ENCODE measurements around the gene CPSF6.

Gene CPSF6

GRCh38 chr12:69238589-69239351, 599 bp upstream of the CPSF6 start:
- peaks cover 23 to 24% of the 10 kb centered on the region in 2 donors for H3K4me1 ChIP-seq (ENCODE audit: control insufficient read depth in 2 of 2, insufficient read depth in 2 of 2, low read length in 2 of 2)
- no peaks in the 10 kb centered on the region for H3K9me3 ChIP-seq (ENCODE audit: control insufficient read depth in 2 of 2, low read length in 2 of 2)
- H3K36me3 ChIP-seq (ENCODE audit: control insufficient read depth in 2 of 2, insufficient read depth in 2 of 2, low read length in 2 of 2), result no peaks in the 10 kb centered on the region
- H3K27me3 ChIP-seq (ENCODE audit: control insufficient read depth in 2 of 2, insufficient read depth in 2 of 2, low read length in 2 of 2), result no peaks in the 10 kb centered on the region
- peak overlapping the region; percentile 67 to 85 for H3K9ac ChIP-seq (ENCODE audit: low read depth in 1 of 2, low read length in 2 of 2)
- peak overlapping the region; percentile 83 to 87 for H3K4me3 ChIP-seq (ENCODE audit: low read length in 2 of 2)
- H3K27ac ChIP-seq (ENCODE audit: low read depth in 2 of 2, low read length in 2 of 2), result peak overlapping the region; percentile 66 to 94

- peak overlapping the region; percentile 92 to 94 for H3K27ac ChIP-seq (ENCODE audit: low read depth in 2 of 2, low read length in 2 of 2)
- H3K36me3 ChIP-seq (ENCODE audit: control insufficient read depth in 2 of 2, insufficient read depth in 2 of 2, low read length in 2 of 2), result peaks cover 0 to 3% of the 10 kb centered on the region in 2 donors
- H3K27me3 ChIP-seq (ENCODE audit: control insufficient read depth in 2 of 2, insufficient read depth in 2 of 2, low read length in 2 of 2), result no peaks in the 10 kb centered on the region
- no peaks in the 10 kb centered on the region for H3K9me3 ChIP-seq (ENCODE audit: control insufficient read depth in 2 of 2, low read length in 2 of 2)
- H3K4me3 ChIP-seq (ENCODE audit: low read length in 2 of 2), result peak overlapping the region; percentile 83 to 87
- peaks cover 23 to 25% of the 10 kb centered on the region in 2 donors for H3K4me1 ChIP-seq (ENCODE audit: control insufficient read depth in 2 of 2, insufficient read depth in 2 of 2, low read length in 2 of 2)
- peak overlapping the region; percentile 92 to 94 for H3K9ac ChIP-seq (ENCODE audit: low read depth in 1 of 2, low read length in 2 of 2)
Observed at GRCh38 chr12:69239922-69240630, 707 bp downstream of the CPSF6 start.

GRCh38 chr12:69240631-69240995, 1.2 kb downstream of the CPSF6 start:
- Histone ChIP-seq H3K9me3 (ENCODE audit: control insufficient read depth in 2 of 2, low read length in 2 of 2) (no peaks in the 10 kb centered on the region), H3K9ac (ENCODE audit: low read depth in 1 of 2, low read length in 2 of 2) (peak overlapping the region; percentile 92 to 94), H3K36me3 (ENCODE audit: control insufficient read depth in 2 of 2, insufficient read depth in 2 of 2, low read length in 2 of 2) (peaks cover 0 to 3% of the 10 kb centered on the region in 2 donors), H3K4me3 (ENCODE audit: low read length in 2 of 2) (peak overlapping the region; percentile 83 to 87), H3K4me1 (ENCODE audit: control insufficient read depth in 2 of 2, insufficient read depth in 2 of 2, low read length in 2 of 2) (peaks cover 23 to 25% of the 10 kb centered on the region in 2 donors), H3K27me3 (ENCODE audit: control insufficient read depth in 2 of 2, insufficient read depth in 2 of 2, low read length in 2 of 2) (no peaks in the 10 kb centered on the region), H3K27ac (ENCODE audit: low read depth in 2 of 2, low read length in 2 of 2) (peak overlapping the region in 1 of 2 donors; percentile 92)

- peaks cover 0 to 3% of the 10 kb centered on the region in 2 donors for H3K36me3 ChIP-seq (ENCODE audit: control insufficient read depth in 2 of 2, insufficient read depth in 2 of 2, low read length in 2 of 2)
- no peaks in the 10 kb centered on the region for H3K27me3 ChIP-seq (ENCODE audit: control insufficient read depth in 2 of 2, insufficient read depth in 2 of 2, low read length in 2 of 2)
- H3K4me3 ChIP-seq (ENCODE audit: low read length in 2 of 2), result peak overlapping the region in 1 of 2 donors; percentile 87
- H3K27ac ChIP-seq (ENCODE audit: low read depth in 2 of 2, low read length in 2 of 2), result no peak overlapping the region
- no peaks in the 10 kb centered on the region for H3K9me3 ChIP-seq (ENCODE audit: control insufficient read depth in 2 of 2, low read length in 2 of 2)
- H3K9ac ChIP-seq (ENCODE audit: low read depth in 1 of 2, low read length in 2 of 2), result no peak overlapping the region
- H3K4me1 ChIP-seq (ENCODE audit: control insufficient read depth in 2 of 2, insufficient read depth in 2 of 2, low read length in 2 of 2), result peaks cover 23 to 25% of the 10 kb centered on the region in 2 donors
Observed at GRCh38 chr12:69241438-69242092, 2.2 kb downstream of the CPSF6 start.

GRCh38 chr12:69243099-69244084, 4.0 kb downstream of the CPSF6 start:
- peaks cover 0 to 3% of the 10 kb centered on the region in 2 donors for H3K36me3 ChIP-seq (ENCODE audit: control insufficient read depth in 2 of 2, insufficient read depth in 2 of 2, low read length in 2 of 2)
- H3K27ac ChIP-seq (ENCODE audit: low read depth in 2 of 2, low read length in 2 of 2), result no peak overlapping the region
- H3K4me3 ChIP-seq (ENCODE audit: low read length in 2 of 2), result peak overlapping the region in 1 of 2 donors; percentile 11
- H3K27me3 ChIP-seq (ENCODE audit: control insufficient read depth in 2 of 2, insufficient read depth in 2 of 2, low read length in 2 of 2), result no peaks in the 10 kb centered on the region
- H3K9me3 ChIP-seq (ENCODE audit: control insufficient read depth in 2 of 2, low read length in 2 of 2), result no peaks in the 10 kb centered on the region
- H3K9ac ChIP-seq (ENCODE audit: low read depth in 1 of 2, low read length in 2 of 2), result peak overlapping the region in 1 of 2 donors; percentile 8
- peaks cover 23 to 33% of the 10 kb centered on the region in 2 donors for H3K4me1 ChIP-seq (ENCODE audit: control insufficient read depth in 2 of 2, insufficient read depth in 2 of 2, low read length in 2 of 2)

- H3K36me3 ChIP-seq (ENCODE audit: control insufficient read depth in 2 of 2, insufficient read depth in 2 of 2, low read length in 2 of 2), result peaks cover 0 to 3% of the 10 kb centered on the region in 2 donors
- no peak overlapping the region for H3K9ac ChIP-seq (ENCODE audit: low read depth in 1 of 2, low read length in 2 of 2)
- no peak overlapping the region for H3K4me3 ChIP-seq (ENCODE audit: low read length in 2 of 2)
- H3K27me3 ChIP-seq (ENCODE audit: control insufficient read depth in 2 of 2, insufficient read depth in 2 of 2, low read length in 2 of 2), result no peaks in the 10 kb centered on the region
- no peak overlapping the region for H3K27ac ChIP-seq (ENCODE audit: low read depth in 2 of 2, low read length in 2 of 2)
- peaks cover 13 to 19% of the 10 kb centered on the region in 2 donors for H3K4me1 ChIP-seq (ENCODE audit: control insufficient read depth in 2 of 2, insufficient read depth in 2 of 2, low read length in 2 of 2)
- no peaks in the 10 kb centered on the region for H3K9me3 ChIP-seq (ENCODE audit: control insufficient read depth in 2 of 2, low read length in 2 of 2)
Observed at GRCh38 chr12:69247268-69248018, 8.1 kb downstream of the CPSF6 start.

- H3K27me3 ChIP-seq (ENCODE audit: control insufficient read depth in 2 of 2, insufficient read depth in 2 of 2, low read length in 2 of 2), result no peaks in the 10 kb centered on the region
- no peaks in the 10 kb centered on the region for H3K9me3 ChIP-seq (ENCODE audit: control insufficient read depth in 2 of 2, low read length in 2 of 2)
- peaks cover 16 to 17% of the 10 kb centered on the region in 2 donors for H3K36me3 ChIP-seq (ENCODE audit: control insufficient read depth in 2 of 2, insufficient read depth in 2 of 2, low read length in 2 of 2)
- no peak overlapping the region for H3K27ac ChIP-seq (ENCODE audit: low read depth in 2 of 2, low read length in 2 of 2)
- H3K4me1 ChIP-seq (ENCODE audit: control insufficient read depth in 2 of 2, insufficient read depth in 2 of 2, low read length in 2 of 2), result peaks cover 5% of the 10 kb centered on the region in 2 donors
- H3K9ac ChIP-seq (ENCODE audit: low read depth in 1 of 2, low read length in 2 of 2), result no peak overlapping the region
- H3K4me3 ChIP-seq (ENCODE audit: low read length in 2 of 2), result no peak overlapping the region
Observed at GRCh38 chr12:69252033-69252432, 12.7 kb downstream of the CPSF6 start.

- H3K36me3 ChIP-seq (ENCODE audit: control insufficient read depth in 2 of 2, insufficient read depth in 2 of 2, low read length in 2 of 2), result peaks cover 34 to 36% of the 10 kb centered on the region in 2 donors
- H3K27me3 ChIP-seq (ENCODE audit: control insufficient read depth in 2 of 2, insufficient read depth in 2 of 2, low read length in 2 of 2), result no peaks in the 10 kb centered on the region
- H3K4me3 ChIP-seq (ENCODE audit: low read length in 2 of 2), result no peak overlapping the region
- H3K27ac ChIP-seq (ENCODE audit: low read depth in 2 of 2, low read length in 2 of 2), result no peak overlapping the region
- H3K9ac ChIP-seq (ENCODE audit: low read depth in 1 of 2, low read length in 2 of 2), result no peak overlapping the region
- H3K9me3 ChIP-seq (ENCODE audit: control insufficient read depth in 2 of 2, low read length in 2 of 2), result no peaks in the 10 kb centered on the region
- peaks cover 0 to 5% of the 10 kb centered on the region in 2 donors for H3K4me1 ChIP-seq (ENCODE audit: control insufficient read depth in 2 of 2, insufficient read depth in 2 of 2, low read length in 2 of 2)
Observed at GRCh38 chr12:69254046-69254445, 14.7 kb downstream of the CPSF6 start.

- Histone ChIP-seq H3K27ac (ENCODE audit: low read depth in 2 of 2, low read length in 2 of 2) (no peak overlapping the region), H3K4me1 (ENCODE audit: control insufficient read depth in 2 of 2, insufficient read depth in 2 of 2, low read length in 2 of 2) (peaks cover 0 to 5% of the 10 kb centered on the region in 2 donors), H3K36me3 (ENCODE audit: control insufficient read depth in 2 of 2, insufficient read depth in 2 of 2, low read length in 2 of 2) (peaks cover 42 to 43% of the 10 kb centered on the region in 2 donors), H3K4me3 (ENCODE audit: low read length in 2 of 2) (no peak overlapping the region), H3K9ac (ENCODE audit: low read depth in 1 of 2, low read length in 2 of 2) (no peak overlapping the region), H3K9me3 (ENCODE audit: control insufficient read depth in 2 of 2, low read length in 2 of 2) (no peaks in the 10 kb centered on the region), H3K27me3 (ENCODE audit: control insufficient read depth in 2 of 2, insufficient read depth in 2 of 2, low read length in 2 of 2) (no peaks in the 10 kb centered on the region)
Observed at GRCh38 chr12:69254862-69255261, 15.5 kb downstream of the CPSF6 start.

Data from mucosa of rectum (tissue), 2 donors.